MM.1S (cell line): ENCODE measurements around the gene TIMMDC1.

Source experiments
- DNase-seq: peaks from one replicate; pipeline ENCODE4 v3.0.0-alpha.2; 2015
- H2AFZ ChIP-seq: fragments of 300-600 bp; sonication (generic); 2 replicates; pipeline ENCODE4 v1.6.0; 2016; ENCODE audit warnings: antibody characterized with exemption, low read length
- H3F3A ChIP-seq: fragments of 300-600 bp; sonication (generic); 2 replicates; pipeline ENCODE4 v1.6.1; 2016; ENCODE audit warnings: mild to moderate bottlenecking, antibody characterized with exemption, low read length, moderate library complexity, mixed read lengths; ENCODE audit not compliant: insufficient read depth
- H3K27ac ChIP-seq: fragments of 300-600 bp; sonication (generic); 2 replicates; pipeline ENCODE4 v1.5.1; 2016; ENCODE audit warnings: mild to moderate bottlenecking, low read length
- H3K27me3 ChIP-seq: fragments of 300-600 bp; sonication (generic); replicated peaks from 2 replicates; pipeline ENCODE4 v1.6.0; 2016; ENCODE audit warnings: low read length; ENCODE audit not compliant: insufficient read depth
- H3K36me3 ChIP-seq: fragments of 300-600 bp; sonication (generic); replicated peaks from 2 replicates; pipeline ENCODE4 v1.6.1; 2016; ENCODE audit warnings: mild to moderate bottlenecking, low read length, mixed read lengths; ENCODE audit not compliant: insufficient read depth
- H3K4me1 ChIP-seq: fragments of 300-600 bp; sonication (generic); 2 replicates; pipeline ENCODE4 v1.6.1; 2016; ENCODE audit warnings: low read length, mixed read lengths
- H3K4me2 ChIP-seq: fragments of 300-600 bp; sonication (generic); 2 replicates; pipeline ENCODE4 v1.6.0; 2016; ENCODE audit warnings: low read depth, low read length
- H3K4me3 ChIP-seq: fragments of 300-600 bp; sonication (generic); 2 replicates; pipeline ENCODE4 v1.5.1; 2016; ENCODE audit warnings: low read length, mixed read lengths
- H3K79me2 ChIP-seq: fragments of 300-600 bp; sonication (generic); 2 replicates; pipeline ENCODE4 v1.6.1; 2016; ENCODE audit warnings: mixed run types, low read length, mixed read lengths
- H3K9ac ChIP-seq: fragments of 300-600 bp; sonication (generic); 2 replicates; pipeline ENCODE4 v1.6.1; 2016; ENCODE audit warnings: low read length, mixed read lengths
- H3K9me2 ChIP-seq: fragments of 300-600 bp; sonication (generic); replicated peaks from 2 replicates; pipeline ENCODE4 v1.6.1; 2016; ENCODE audit warnings: mild to moderate bottlenecking, low read length, mixed read lengths; ENCODE audit not compliant: insufficient read depth
- H3K9me3 ChIP-seq: fragments of 300-600 bp; sonication (generic); replicated peaks from 2 replicates; pipeline ENCODE4 v1.6.1; 2016; ENCODE audit warnings: mild to moderate bottlenecking, low read length, mixed read lengths; ENCODE audit not compliant: insufficient read depth
- H4K20me1 ChIP-seq: fragments of 300-600 bp; sonication (generic); 2 replicates; pipeline ENCODE4 v1.6.1; 2016; ENCODE audit warnings: mild to moderate bottlenecking, low read length, moderate library complexity, mixed read lengths; ENCODE audit not compliant: insufficient read depth
- EZH2 ChIP-seq: fragments of 300-600 bp; sonication (generic); optimal IDR thresholded peaks from 2 replicates; pipeline ENCODE3; 2017; ENCODE audit warnings: low read depth, mild to moderate bottlenecking, antibody characterized with exemption, low read length, mixed read lengths
- EZH2phosphoT487 ChIP-seq: fragments of 300-600 bp; sonication (generic); IDR thresholded peaks from 2 replicates; pipeline ENCODE4 v1.6.1; 2018; ENCODE audit warnings: antibody characterized with exemption, low read length
- TF ChIP-seq, protein P1 (sequence below): fragments of 300-600 bp; sonication (generic); IDR thresholded peaks from 2 replicates; pipeline ENCODE4 v1.5.1; 2016; ENCODE audit warnings: antibody characterized with exemption, low read length, mixed read lengths

Gene TIMMDC1, protein sequence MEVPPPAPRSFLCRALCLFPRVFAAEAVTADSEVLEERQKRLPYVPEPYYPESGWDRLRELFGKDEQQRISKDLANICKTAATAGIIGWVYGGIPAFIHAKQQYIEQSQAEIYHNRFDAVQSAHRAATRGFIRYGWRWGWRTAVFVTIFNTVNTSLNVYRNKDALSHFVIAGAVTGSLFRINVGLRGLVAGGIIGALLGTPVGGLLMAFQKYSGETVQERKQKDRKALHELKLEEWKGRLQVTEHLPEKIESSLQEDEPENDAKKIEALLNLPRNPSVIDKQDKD

DNA sequence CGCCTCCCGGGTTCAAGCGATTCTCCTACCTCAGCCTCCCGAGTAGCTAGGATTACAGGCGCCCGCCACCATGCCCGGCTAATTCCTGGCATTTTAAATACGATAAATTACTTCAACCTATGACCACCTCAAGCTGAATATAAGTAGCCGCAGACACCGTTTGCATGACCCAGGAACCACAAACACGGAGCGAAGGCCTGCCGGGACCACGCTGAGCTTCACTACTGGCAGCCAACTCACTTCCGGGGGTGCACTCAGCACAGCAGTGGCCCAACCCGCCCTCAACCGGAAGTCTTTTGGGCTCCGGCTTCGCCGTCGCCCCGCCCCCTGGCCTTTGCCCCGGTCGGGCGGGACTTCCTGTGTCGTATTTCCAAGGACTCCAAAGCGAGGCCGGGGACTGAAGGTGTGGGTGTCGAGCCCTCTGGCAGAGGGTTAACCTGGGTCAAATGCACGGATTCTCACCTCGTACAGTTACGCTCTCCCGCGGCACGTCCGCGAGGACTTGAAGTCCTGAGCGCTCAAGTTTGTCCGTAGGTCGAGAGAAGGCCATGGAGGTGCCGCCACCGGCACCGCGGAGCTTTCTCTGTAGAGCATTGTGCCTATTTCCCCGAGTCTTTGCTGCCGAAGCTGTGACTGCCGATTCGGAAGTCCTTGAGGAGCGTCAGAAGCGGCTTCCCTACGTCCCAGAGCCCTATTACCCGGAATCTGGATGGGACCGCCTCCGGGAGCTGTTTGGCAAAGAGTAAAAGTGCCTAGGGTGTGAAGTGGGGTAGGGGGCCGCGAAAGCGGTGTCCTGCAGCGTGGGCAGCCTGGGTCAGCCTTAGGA lies at the start of gene TIMMDC1:
TIMMDC1 (plus strand) TSS at position 362 of the 826 bp plus-strand sequence; CDS start at position 549, 187 bp downstream.
- Histone ChIP-seq H3K9me3 (no peaks in the 10 kb centered on the region), H3K27ac (peak within 1 kb of the TSS; percentile 76), H3K9ac (peak within 1 kb of the TSS; percentile 93), H4K20me1 (no peaks in the 10 kb centered on the region), H3K36me3 (no peaks in the 10 kb centered on the region), H3K4me1 (0 out of 2 replicates have a peak, but pooled peaks cover 6% of the 10 kb centered on the region), H2AFZ (peak within 1 kb of the TSS; percentile 85), H3K79me2 (peaks cover 26% of the 10 kb centered on the region), H3K4me2 (peak within 1 kb of the TSS; percentile 65), H3F3A (no peaks in the 10 kb centered on the region), H3K9me2 (no peaks in the 10 kb centered on the region), H3K4me3 (peak within 1 kb of the TSS; percentile 92), H3K27me3 (no peaks in the 10 kb centered on the region)
- DNase-seq = peak; percentile 99
- no peak for TF ChIP-seq EZH2phosphoT487
- no peak for TF ChIP-seq EZH2
- TF ChIP-seq, protein P1, sequence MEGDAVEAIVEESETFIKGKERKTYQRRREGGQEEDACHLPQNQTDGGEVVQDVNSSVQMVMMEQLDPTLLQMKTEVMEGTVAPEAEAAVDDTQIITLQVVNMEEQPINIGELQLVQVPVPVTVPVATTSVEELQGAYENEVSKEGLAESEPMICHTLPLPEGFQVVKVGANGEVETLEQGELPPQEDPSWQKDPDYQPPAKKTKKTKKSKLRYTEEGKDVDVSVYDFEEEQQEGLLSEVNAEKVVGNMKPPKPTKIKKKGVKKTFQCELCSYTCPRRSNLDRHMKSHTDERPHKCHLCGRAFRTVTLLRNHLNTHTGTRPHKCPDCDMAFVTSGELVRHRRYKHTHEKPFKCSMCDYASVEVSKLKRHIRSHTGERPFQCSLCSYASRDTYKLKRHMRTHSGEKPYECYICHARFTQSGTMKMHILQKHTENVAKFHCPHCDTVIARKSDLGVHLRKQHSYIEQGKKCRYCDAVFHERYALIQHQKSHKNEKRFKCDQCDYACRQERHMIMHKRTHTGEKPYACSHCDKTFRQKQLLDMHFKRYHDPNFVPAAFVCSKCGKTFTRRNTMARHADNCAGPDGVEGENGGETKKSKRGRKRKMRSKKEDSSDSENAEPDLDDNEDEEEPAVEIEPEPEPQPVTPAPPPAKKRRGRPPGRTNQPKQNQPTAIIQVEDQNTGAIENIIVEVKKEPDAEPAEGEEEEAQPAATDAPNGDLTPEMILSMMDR = no peak

DNA sequence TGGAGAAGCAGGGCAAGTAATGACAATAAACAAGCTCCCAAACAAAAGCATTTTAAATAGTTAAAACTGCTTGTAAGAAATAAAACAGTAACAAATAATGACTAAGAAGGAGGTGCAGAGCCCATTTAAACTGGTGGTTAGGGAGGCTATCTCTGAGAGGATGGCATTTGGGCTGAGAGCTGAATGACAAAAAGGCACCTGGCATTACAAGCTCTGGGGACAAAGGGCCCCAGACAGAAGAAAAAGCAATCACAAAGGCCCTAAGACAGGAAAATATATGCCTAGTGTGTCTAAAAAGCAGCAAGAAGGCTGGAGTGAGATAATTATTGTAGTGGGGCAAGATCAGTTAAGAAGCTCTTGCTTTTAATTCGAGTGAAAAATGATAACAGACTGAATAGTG lies 44.5 kb upstream of the TIMMDC1 start:
- no peaks in the 10 kb centered on the region for H3K9me2 ChIP-seq
- H3K27me3 ChIP-seq = no peaks in the 10 kb centered on the region
- DNase-seq = no peak
- H3K4me3 ChIP-seq = no peak overlapping the region
- H3F3A ChIP-seq = no peaks in the 10 kb centered on the region
- H4K20me1 ChIP-seq = no peaks in the 10 kb centered on the region
- peaks cover 60% of the 10 kb centered on the region for H3K79me2 ChIP-seq
- H3K9ac ChIP-seq = no peak overlapping the region
- H3K36me3 ChIP-seq = peaks cover 16% of the 10 kb centered on the region; the same call in 1 of the 2 replicates
- no peaks in the 10 kb centered on the region for H3K9me3 ChIP-seq
- no peak for TF ChIP-seq EZH2phosphoT487
- H3K27ac ChIP-seq = no peak overlapping the region
- H3K4me1 ChIP-seq = peaks cover under 1% of the 10 kb centered on the region
- H3K4me2 ChIP-seq = no peak overlapping the region
- no peak overlapping the region for H2AFZ ChIP-seq

DNA sequence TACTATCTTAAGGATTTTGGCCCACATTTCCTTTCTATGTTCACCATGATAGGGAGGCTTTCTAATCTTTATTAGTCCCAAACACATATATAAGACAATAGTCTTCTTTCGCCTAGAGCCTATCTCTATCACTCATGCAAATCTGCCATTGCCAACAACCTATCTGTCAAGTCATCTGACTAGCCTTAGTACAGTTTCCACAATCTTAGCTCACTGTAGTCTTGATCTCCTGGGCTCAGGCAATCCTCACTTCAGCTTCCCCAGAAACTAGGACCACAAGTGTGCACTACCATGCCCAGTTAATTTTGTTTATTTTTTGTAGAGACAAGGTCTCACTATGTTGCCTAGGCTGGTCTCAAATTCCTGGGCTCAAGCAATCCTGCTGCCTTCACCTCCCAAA lies 41.9 kb upstream of the TIMMDC1 start:
- Histone ChIP-seq H3K27ac (no peak overlapping the region), H3F3A (no peaks in the 10 kb centered on the region), H3K9ac (no peak overlapping the region), H3K4me1 (peaks cover 16% of the 10 kb centered on the region), H3K9me2 (no peaks in the 10 kb centered on the region), H3K79me2 (peaks cover 70% of the 10 kb centered on the region), H3K4me2 (no peak overlapping the region), H3K9me3 (no peaks in the 10 kb centered on the region), H3K36me3 (peaks cover 23% of the 10 kb centered on the region), H4K20me1 (no peaks in the 10 kb centered on the region), H2AFZ (no peak overlapping the region), H3K4me3 (no peak overlapping the region), H3K27me3 (no peaks in the 10 kb centered on the region)
- TF ChIP-seq EZH2phosphoT487 = no peak
- TF ChIP-seq EZH2 = no peak
- TF ChIP-seq, protein P1 = no peak
- DNase-seq = no peak
